GM19328 (cell line): ENCODE measurements around the gene KTN1.

Source experiments
- ATAC-seq: cut with Tn5 transposase; IDR thresholded peaks from one replicate; pipeline ENCODE4 v1.9.1; 2021; ENCODE audit warnings: mild to moderate bottlenecking, moderate library complexity; ENCODE audit not compliant: unreplicated experiment

The KTN1 gene

GRCh38 chr14:55579724-55580469, at the start of gene KTN1:
TSS of gene KTN1 (plus strand) at chr14:55580207. CDS start at chr14:55612049, 31,842 bp downstream.
- ATAC-seq: peak; percentile 85

GRCh38 chr14:55530464-55530863, 49.5 kb upstream of the KTN1 start:
- no peak for ATAC-seq

- no peak for ATAC-seq
Observed at GRCh38 chr14:55532645-55533344, 47.2 kb upstream of the KTN1 start.

GRCh38 chr14:55533960-55534359, 46.0 kb upstream of the KTN1 start:
- no peak for ATAC-seq

- no peak for ATAC-seq
Observed at GRCh38 chr14:55535516-55536203, 44.3 kb upstream of the KTN1 start.

- no peak for ATAC-seq
Observed at GRCh38 chr14:55536204-55536708, 43.8 kb upstream of the KTN1 start.

GRCh38 chr14:55537782-55538181, 42.2 kb upstream of the KTN1 start:
- ATAC-seq: no peak

- ATAC-seq: no peak
Observed at GRCh38 chr14:55539975-55540374, 40.0 kb upstream of the KTN1 start.

GRCh38 chr14:55540847-55541773, 38.9 kb upstream of the KTN1 start:
- no peak for ATAC-seq

GRCh38 chr14:55545779-55546178, 34.2 kb upstream of the KTN1 start:
- ATAC-seq: no peak

GRCh38 chr14:55546212-55546874, 33.7 kb upstream of the KTN1 start:
- ATAC-seq: peak; percentile 66

- ATAC-seq: no peak
Observed at GRCh38 chr14:55547650-55548315, 32.2 kb upstream of the KTN1 start.

GRCh38 chr14:55553791-55554190, 26.2 kb upstream of the KTN1 start:
- ATAC-seq: no peak

GRCh38 chr14:55556929-55557623, 22.9 kb upstream of the KTN1 start:
- no peak for ATAC-seq

- ATAC-seq: no peak
Observed at GRCh38 chr14:55562135-55562534, 17.9 kb upstream of the KTN1 start.

- no peak for ATAC-seq
Observed at GRCh38 chr14:55568618-55569017, 11.4 kb upstream of the KTN1 start.

GRCh38 chr14:55571125-55571889, 8.7 kb upstream of the KTN1 start:
- ATAC-seq: peak; percentile 78

- no peak for ATAC-seq
Observed at GRCh38 chr14:55572578-55572977, 7.4 kb upstream of the KTN1 start.
